PC-3 (cell line): ENCODE results near the gene CNTN1.

Experiments
- EZH2 ChIP-seq: fragments of 300-600 bp; sonication (generic); IDR thresholded peaks from one replicate; pipeline ENCODE4 v1.6.1; 2017; ENCODE audit warnings: antibody characterized with exemption, mild to moderate bottlenecking, low read length; ENCODE audit not compliant: unreplicated experiment
- TF ChIP-seq, protein P1 (sequence below): fragments of 300-600 bp; sonication (generic); conservative IDR thresholded peaks from 2 replicates; pipeline ENCODE4 v1.5.1; 2017; ENCODE audit warnings: antibody characterized with exemption, low read depth, mild to moderate bottlenecking, low read length

GRCh38 chr12:40718878-40719372 is 26.7 kb downstream of the CNTN1 start:
- TF ChIP-seq, protein P1, sequence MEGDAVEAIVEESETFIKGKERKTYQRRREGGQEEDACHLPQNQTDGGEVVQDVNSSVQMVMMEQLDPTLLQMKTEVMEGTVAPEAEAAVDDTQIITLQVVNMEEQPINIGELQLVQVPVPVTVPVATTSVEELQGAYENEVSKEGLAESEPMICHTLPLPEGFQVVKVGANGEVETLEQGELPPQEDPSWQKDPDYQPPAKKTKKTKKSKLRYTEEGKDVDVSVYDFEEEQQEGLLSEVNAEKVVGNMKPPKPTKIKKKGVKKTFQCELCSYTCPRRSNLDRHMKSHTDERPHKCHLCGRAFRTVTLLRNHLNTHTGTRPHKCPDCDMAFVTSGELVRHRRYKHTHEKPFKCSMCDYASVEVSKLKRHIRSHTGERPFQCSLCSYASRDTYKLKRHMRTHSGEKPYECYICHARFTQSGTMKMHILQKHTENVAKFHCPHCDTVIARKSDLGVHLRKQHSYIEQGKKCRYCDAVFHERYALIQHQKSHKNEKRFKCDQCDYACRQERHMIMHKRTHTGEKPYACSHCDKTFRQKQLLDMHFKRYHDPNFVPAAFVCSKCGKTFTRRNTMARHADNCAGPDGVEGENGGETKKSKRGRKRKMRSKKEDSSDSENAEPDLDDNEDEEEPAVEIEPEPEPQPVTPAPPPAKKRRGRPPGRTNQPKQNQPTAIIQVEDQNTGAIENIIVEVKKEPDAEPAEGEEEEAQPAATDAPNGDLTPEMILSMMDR: no peak
- TF ChIP-seq EZH2: no peak
